Stimulated activated naive CD8-positive, alpha-beta T cell treated with anti-CD3 and anti-CD28 coated beads, Interleukin-15, amount 100 ng/mL, for 72 hours (primary cell): ENCODE results near the gene PNISR.
A peak's percentile ranks its signal among the peaks of the same experiment; 100 is the strongest.

Experiments
- ATAC-seq: fragments of 150-1000 bp; cut with Tn5 transposase; 2 replicates; pipeline ENCODE4 v1.10.0; 2021; ENCODE audit warnings: mild to moderate bottlenecking, moderate library complexity
- DNase-seq, 2 donors: peaks; one replicate each; pipeline ENCODE4 v3.0.0; 2021 to 2022
- H3K27ac Mint-ChIP-seq, 2 donors: one replicate each; pipeline ENCODE4 v1.8.0; 2022; ENCODE audit warnings: mild to moderate bottlenecking in 2 of 2, mixed read lengths in 2 of 2, moderate library complexity in 2 of 2
- H3K27me3 Mint-ChIP-seq: one replicate; pipeline ENCODE4 v1.8.0; 2022; ENCODE audit warnings: mixed read lengths
- H3K4me1 Mint-ChIP-seq: one replicate; pipeline ENCODE4 v1.8.0; 2022; ENCODE audit warnings: mild to moderate bottlenecking, mixed read lengths
- H3K4me3 Mint-ChIP-seq, 2 donors: one replicate each; pipeline ENCODE4 v1.8.0; 2022; ENCODE audit warnings: mild to moderate bottlenecking in 2 of 2, mixed read lengths in 2 of 2, moderate library complexity in 1 of 2
- H3K9me3 Mint-ChIP-seq, 2 donors: one replicate each; pipeline ENCODE4 v1.8.0; 2022; ENCODE audit warnings: mixed read lengths in 2 of 2

Gene PNISR

GRCh38 chr6:99422912-99423311 is 2.2 kb downstream of the PNISR start:
- Mint-ChIP-seq H3K27ac (peak overlapping the region in 1 of 2 donors; percentile 90), H3K9me3 (no peaks in the 10 kb centered on the region), H3K4me1 (peaks cover 73% of the 10 kb centered on the region), H3K27me3 (no peaks in the 10 kb centered on the region), H3K4me3 (peak overlapping the region; percentile 93 to 100)
- DNase-seq (no peak), ATAC-seq (no peak)

- peak overlapping the region in 1 of 2 donors; percentile 27 for H3K27ac Mint-ChIP-seq
- H3K9me3 Mint-ChIP-seq = no peaks in the 10 kb centered on the region
- H3K4me3 Mint-ChIP-seq = peak overlapping the region; percentile 43 to 66
- DNase-seq (no peak), ATAC-seq (peak; percentile 54)
- H3K4me1 Mint-ChIP-seq = peaks cover 64% of the 10 kb centered on the region
- no peaks in the 10 kb centered on the region for H3K27me3 Mint-ChIP-seq
Observed at GRCh38 chr6:99416892-99417767, 8.0 kb downstream of the PNISR start.

GRCh38 chr6:99416226-99416625 is 8.9 kb downstream of the PNISR start:
- Mint-ChIP-seq H3K27me3 (no peaks in the 10 kb centered on the region), H3K4me3 (no peak overlapping the region), H3K4me1 (peaks cover 61% of the 10 kb centered on the region), H3K27ac (no peak overlapping the region), H3K9me3 (no peaks in the 10 kb centered on the region)
- no peak for ATAC-seq
- DNase-seq = no peak

DNA sequence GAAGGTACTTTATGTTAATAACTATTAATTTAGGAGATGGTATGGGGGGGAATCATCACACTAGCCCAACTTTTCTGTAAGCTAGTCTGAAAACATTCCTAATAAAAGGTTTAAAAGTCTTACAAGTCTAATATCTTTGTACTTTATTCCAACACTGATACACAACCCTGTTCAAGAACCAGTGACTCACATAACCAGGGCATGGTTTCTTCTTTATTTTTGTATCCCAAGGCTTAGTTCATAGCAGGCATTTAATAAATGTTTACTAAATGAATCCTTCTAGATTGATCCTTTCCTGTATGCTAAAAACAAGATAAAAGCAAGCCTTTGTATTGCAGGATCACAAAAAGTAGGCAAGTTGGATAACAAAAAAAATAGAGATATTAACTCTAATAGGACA is 9.7 kb downstream of the PNISR start:
- ATAC-seq = no peak

DNA sequence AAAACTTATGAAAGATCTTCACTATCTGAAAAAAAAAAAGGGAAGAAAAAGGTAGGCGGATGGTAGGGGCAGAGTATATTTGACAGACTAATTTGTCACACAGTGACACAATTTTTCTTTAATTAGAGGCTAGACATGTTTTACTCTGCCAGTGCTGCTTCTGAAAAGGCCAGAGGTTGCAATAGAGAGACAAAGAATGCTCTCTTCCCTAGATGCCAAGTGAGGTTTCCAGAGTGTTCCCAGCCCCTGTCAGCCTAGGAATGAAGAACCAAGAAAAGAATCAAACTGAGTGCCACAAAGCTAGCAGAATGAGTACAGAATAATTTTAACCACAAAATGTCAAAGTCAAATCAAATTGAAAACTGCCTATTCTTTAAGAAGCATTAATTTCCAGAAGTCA is 13.0 kb downstream of the PNISR start:
- Mint-ChIP-seq H3K27me3 (no peaks in the 10 kb centered on the region), H3K9me3 (no peaks in the 10 kb centered on the region), H3K4me1 (peaks cover 31% of the 10 kb centered on the region), H3K27ac (peak overlapping the region in 1 of 2 donors; percentile 40), H3K4me3 (no peak overlapping the region)
- no peak for ATAC-seq
- no peak for DNase-seq

More for the DNA sequence above, 9.7 kb downstream of the PNISR start:
- Mint-ChIP-seq H3K27me3 (no peaks in the 10 kb centered on the region), H3K4me1 (peaks cover 55% of the 10 kb centered on the region), H3K4me3 (no peak overlapping the region), H3K27ac (no peak overlapping the region), H3K9me3 (no peaks in the 10 kb centered on the region)
- no peak for DNase-seq

DNA sequence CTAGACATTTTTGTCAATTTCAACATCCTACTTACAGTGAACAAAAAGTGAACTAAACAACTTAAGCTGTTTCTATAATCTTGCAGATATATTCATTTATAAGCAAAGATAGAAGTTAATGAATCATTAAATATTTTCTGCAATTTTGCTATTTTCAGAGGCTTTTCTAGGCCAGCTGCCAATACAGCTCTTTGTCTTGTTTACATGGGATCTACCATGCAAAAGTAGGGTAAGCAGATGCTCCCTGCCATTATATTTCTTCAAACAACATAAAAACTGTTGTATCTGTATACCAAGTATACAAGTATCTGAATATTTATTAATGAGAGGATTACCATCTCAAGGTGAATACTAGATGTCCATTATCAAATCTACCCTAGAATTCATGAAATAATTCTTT is 15.4 kb downstream of the PNISR start:
- H3K27me3 Mint-ChIP-seq = no peaks in the 10 kb centered on the region
- DNase-seq = no peak
- no peak for ATAC-seq
- peaks cover 19% of the 10 kb centered on the region for H3K4me1 Mint-ChIP-seq
- H3K4me3 Mint-ChIP-seq = no peak overlapping the region
- no peak overlapping the region for H3K27ac Mint-ChIP-seq
- H3K9me3 Mint-ChIP-seq = no peaks in the 10 kb centered on the region

GRCh38 chr6:99407076-99407475 is 18.0 kb downstream of the PNISR start:
- H3K27me3 Mint-ChIP-seq = no peaks in the 10 kb centered on the region

DNA sequence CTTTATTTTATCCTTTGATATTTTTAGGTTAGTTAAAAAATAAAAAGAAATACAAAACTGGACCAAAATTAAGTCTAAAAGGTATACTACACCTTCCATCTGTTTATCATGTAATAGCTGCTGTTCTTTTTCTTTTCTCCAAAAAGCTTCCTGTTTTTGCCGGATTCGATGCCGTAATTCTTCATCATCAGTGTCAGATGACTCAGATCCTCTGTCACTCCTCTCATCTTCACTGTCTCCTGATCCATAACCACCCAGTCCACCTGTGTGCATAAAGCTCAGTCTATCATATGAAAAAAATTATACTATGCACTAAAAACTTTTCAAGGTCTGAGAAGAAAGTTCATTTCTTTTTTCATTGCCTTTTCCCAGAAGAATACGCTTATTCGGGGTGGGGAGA is 22.7 kb downstream of the PNISR start:
- Mint-ChIP-seq H3K27me3 (no peaks in the 10 kb centered on the region), H3K4me3 (no peak overlapping the region), H3K9me3 (no peaks in the 10 kb centered on the region), H3K4me1 (no peaks in the 10 kb centered on the region), H3K27ac (no peak overlapping the region)
- DNase-seq (no peak), ATAC-seq (no peak)

More at GRCh38 chr6:99407076-99407475, 18.0 kb downstream of the PNISR start:
- no peak overlapping the region for H3K27ac Mint-ChIP-seq
- no peaks in the 10 kb centered on the region for H3K9me3 Mint-ChIP-seq
- DNase-seq = no peak
- no peak for ATAC-seq
- H3K4me3 Mint-ChIP-seq = no peak overlapping the region
- peaks cover 5% of the 10 kb centered on the region for H3K4me1 Mint-ChIP-seq

GRCh38 chr6:99397287-99397686 is 27.8 kb downstream of the PNISR start:
- peaks cover 13% of the 10 kb centered on the region for H3K4me1 Mint-ChIP-seq
- no peak overlapping the region for H3K27ac Mint-ChIP-seq
- DNase-seq (no peak), ATAC-seq (no peak)
- no peak overlapping the region for H3K4me3 Mint-ChIP-seq
- H3K9me3 Mint-ChIP-seq = no peaks in the 10 kb centered on the region
- no peaks in the 10 kb centered on the region for H3K27me3 Mint-ChIP-seq

GRCh38 chr6:99393698-99394531 is 31.2 kb downstream of the PNISR start, which contains the start of gene COQ3:
Gene COQ3 (minus strand): TSS chr6:99394195. CDS start chr6:99394179, 16 bp downstream.
- DNase-seq (peak; percentile 72 to 73), ATAC-seq (peak; percentile 82)
- Mint-ChIP-seq H3K27me3 (no peaks in the 10 kb centered on the region), H3K9me3 (no peaks in the 10 kb centered on the region), H3K4me1 (peaks cover 15% of the 10 kb centered on the region), H3K27ac (peak within 1 kb of the TSS; percentile 96 to 97), H3K4me3 (peak within 1 kb of the TSS; percentile 94)

DNA sequence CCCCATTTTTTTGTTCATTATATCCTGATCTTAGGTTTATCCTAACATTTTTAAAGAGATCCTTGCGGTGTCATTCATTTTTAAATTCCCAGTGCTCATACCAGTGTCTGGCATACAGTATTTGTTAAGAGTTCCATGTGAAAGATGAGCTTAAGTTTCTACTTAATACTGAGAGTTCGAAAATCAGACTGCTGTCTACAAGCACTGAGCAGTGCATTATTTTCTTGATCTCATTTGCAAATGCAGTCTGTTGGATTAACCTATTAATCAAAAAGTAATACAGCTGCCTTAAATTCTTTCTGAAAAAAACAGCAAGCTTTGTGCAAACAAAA is 31.8 kb downstream of the PNISR start:
- Mint-ChIP-seq H3K27ac (peak overlapping the region; percentile 96 to 97), H3K4me3 (peak overlapping the region; percentile 94), H3K4me1 (peaks cover 15% of the 10 kb centered on the region), H3K9me3 (no peaks in the 10 kb centered on the region), H3K27me3 (no peaks in the 10 kb centered on the region)
- DNase-seq (no peak), ATAC-seq (peak; percentile 39)

GRCh38 chr6:99390896-99391295 is 34.2 kb downstream of the PNISR start:
- Mint-ChIP-seq H3K9me3 (no peaks in the 10 kb centered on the region), H3K4me3 (no peak overlapping the region), H3K27ac (no peak overlapping the region), H3K27me3 (no peaks in the 10 kb centered on the region), H3K4me1 (peaks cover 15% of the 10 kb centered on the region)
- no peak for DNase-seq
- no peak for ATAC-seq

DNA sequence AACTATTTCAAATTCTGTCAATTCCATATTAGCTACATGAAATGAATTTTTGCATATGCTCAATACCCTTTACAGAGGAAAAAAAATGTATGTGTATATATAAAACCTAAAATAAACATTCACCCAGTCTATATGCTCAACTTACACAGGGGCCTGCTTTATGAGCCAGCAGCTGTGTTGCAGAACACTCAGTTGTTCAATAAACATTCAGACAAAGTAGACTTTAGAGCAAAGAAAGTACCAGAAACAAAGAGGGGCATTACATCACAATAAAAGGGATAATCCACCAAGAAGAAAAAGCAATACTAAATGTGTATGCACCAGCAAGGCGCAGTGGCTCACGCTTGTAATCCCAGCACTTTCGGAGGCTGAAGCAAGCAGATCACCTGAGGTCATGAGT is 40.6 kb downstream of the PNISR start:
- Mint-ChIP-seq H3K27ac (no peak overlapping the region), H3K4me1 (no peaks in the 10 kb centered on the region), H3K9me3 (no peaks in the 10 kb centered on the region), H3K27me3 (no peaks in the 10 kb centered on the region), H3K4me3 (no peak overlapping the region)
- ATAC-seq = no peak
- DNase-seq = no peak

DNA sequence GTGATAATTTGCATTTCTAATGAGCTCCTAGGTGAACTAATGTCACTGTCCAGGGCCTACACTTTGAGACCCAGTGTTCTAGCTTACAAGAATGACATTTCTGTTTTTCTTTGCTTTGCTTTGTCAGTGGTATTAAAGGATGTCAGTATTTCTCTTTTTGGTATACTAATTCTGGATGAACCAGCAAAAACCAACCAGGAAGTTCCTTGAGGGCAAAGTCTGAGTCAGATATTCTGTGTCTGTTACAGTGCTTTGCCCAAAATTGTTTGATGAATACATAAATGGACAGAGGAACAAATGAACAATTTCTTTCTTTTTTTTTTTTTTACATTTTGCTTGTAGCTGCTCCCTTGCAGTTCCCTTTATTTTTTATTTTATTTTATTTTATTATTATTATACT is 46.5 kb downstream of the PNISR start:
- ATAC-seq (no peak), DNase-seq (no peak)
- Mint-ChIP-seq H3K4me3 (no peak overlapping the region), H3K27me3 (no peaks in the 10 kb centered on the region), H3K4me1 (no peaks in the 10 kb centered on the region), H3K27ac (no peak overlapping the region), H3K9me3 (no peaks in the 10 kb centered on the region)

GRCh38 chr6:99369533-99369932 is 55.6 kb downstream of the PNISR start:
- Mint-ChIP-seq H3K9me3 (no peaks in the 10 kb centered on the region), H3K4me1 (no peaks in the 10 kb centered on the region), H3K27ac (no peak overlapping the region), H3K27me3 (no peaks in the 10 kb centered on the region), H3K4me3 (no peak overlapping the region)
- no peak for ATAC-seq
- DNase-seq = no peak

- ATAC-seq = no peak
Observed at GRCh38 chr6:99366852-99367251, 58.3 kb downstream of the PNISR start.

More at GRCh38 chr6:99366852-99367251, 58.3 kb downstream of the PNISR start:
- no peak overlapping the region for H3K4me3 Mint-ChIP-seq
- no peak for DNase-seq
- no peak overlapping the region for H3K27ac Mint-ChIP-seq
- H3K9me3 Mint-ChIP-seq = no peaks in the 10 kb centered on the region
- peaks cover 5% of the 10 kb centered on the region for H3K4me1 Mint-ChIP-seq
- peaks cover 2% of the 10 kb centered on the region for H3K27me3 Mint-ChIP-seq
